Smooth muscle cell (in vitro differentiated cells): Measurements from ENCODE around the gene PTGES3L. TPM values are rescaled to one million over a fixed set of nuclear protein-coding genes. Genes with fewer than 3 reads are reported as not detected.
"Not testable (repeated sequence)": the region's sequence is repeated elsewhere in the genome, so short reads cannot be mapped to it uniquely, and the experiment has no call there.

ENCODE experiments used
- DNase-seq: peaks from one replicate; lab custom pipeline; 2025; ENCODE audit not compliant: unreplicated experiment; lab: John Stamatoyannopoulos, UW
- H2AFZ ChIP-seq: fragments of 200-600 bp; sonication (generic); 2 replicates; pipeline ENCODE4 v1.6.0; 2016; ENCODE audit warnings: antibody characterized with exemption, low read depth, mild to moderate bottlenecking
- H3F3A ChIP-seq: fragments of 200-600 bp; sonication (generic); 2 replicates; pipeline ENCODE4 v1.6.0; 2017; ENCODE audit warnings: antibody characterized with exemption, low read depth
- H3K27ac ChIP-seq: fragments of 200-600 bp; sonication (generic); 2 replicates; pipeline ENCODE4 v1.5.1; 2016; ENCODE audit warnings: low read depth, mild to moderate bottlenecking
- H3K27me3 ChIP-seq: fragments of 200-600 bp; sonication (generic); 2 replicates; pipeline ENCODE4 v1.6.1; 2016; ENCODE audit warnings: low read depth, mild to moderate bottlenecking
- H3K36me3 ChIP-seq: fragments of 200-600 bp; sonication (generic); 2 replicates; pipeline ENCODE4 v1.5.1; 2016; ENCODE audit warnings: low read depth
- H3K4me1 ChIP-seq: fragments of 200-600 bp; sonication (generic); 2 replicates; pipeline ENCODE4 v1.5.1; 2016; ENCODE audit warnings: low read depth
- H3K4me2 ChIP-seq: fragments of 200-600 bp; sonication (generic); 2 replicates; pipeline ENCODE4 v1.6.0; 2016; ENCODE audit warnings: mild to moderate bottlenecking
- H3K4me3 ChIP-seq: fragments of 200-600 bp; sonication (generic); 2 replicates; pipeline ENCODE4 v1.5.1; 2016; ENCODE audit warnings: mild to moderate bottlenecking
- H3K79me2 ChIP-seq: fragments of 200-600 bp; sonication (generic); 2 replicates; pipeline ENCODE4 v1.6.0; 2016; ENCODE audit warnings: low read depth, mild to moderate bottlenecking
- H3K9ac ChIP-seq: fragments of 200-600 bp; sonication (generic); 2 replicates; pipeline ENCODE4 v1.6.0; 2016; ENCODE audit warnings: low read depth
- H3K9me3 ChIP-seq: fragments of 200-600 bp; sonication (generic); replicated peaks from 2 replicates; pipeline ENCODE4 v1.5.1; 2016; ENCODE audit warnings: low read depth
- H4K20me1 ChIP-seq: fragments of 200-600 bp; sonication (generic); 2 replicates; pipeline ENCODE4 v1.6.0; 2016; ENCODE audit warnings: low read depth
- CTCF ChIP-seq: fragments of 200-600 bp; sonication (generic); IDR thresholded peaks from 2 replicates; pipeline ENCODE4 v1.5.1; 2017; ENCODE audit warnings: borderline replicate concordance, mild to moderate bottlenecking, antibody characterized with exemption; ENCODE audit not compliant: insufficient read depth, poor library complexity, severe bottlenecking
- WGBS: methylation state at CpG from one replicate; pipeline ENCODE4 v1.1.7; 2016; ENCODE audit warnings: low lambda C conversion rate; 5-methylcytosine and 5-hydroxymethylcytosine counted together
- polyA plus RNA-seq: library from polyadenylated mRNA; unstranded; fragments of >200 nt; fragmentation: Nextera tagmentation; extraction: Ambion mirVana; gene quantifications from 2 replicates; pipeline ENCODE4 v1.2.1, GENCODE V29; 2016
- small RNA-seq: library from RNA; depleted of rRNA; stranded (forward); fragments of <200 nt; gene quantifications from one replicate; pipeline ENCODE3, GENCODE V24; 2014
- total RNA-seq: library from RNA; depleted of rRNA; stranded (reverse); fragments of >200 nt; gene quantifications from 2 replicates; pipeline ENCODE4 v1.2.3, GENCODE V29; 2014

The PTGES3L gene
- total and polyA plus RNA-seq, 2 experiments from 2014 or later: 6.7 to 8.3 TPM

- no peak for TF ChIP-seq CTCF
- no peaks in the 10 kb centered on the region for H3K36me3 ChIP-seq
- no peak overlapping the region for H3K4me2 ChIP-seq
- H3F3A ChIP-seq: no peaks in the 10 kb centered on the region
- H3K27me3 ChIP-seq: peaks cover 6% of the 10 kb centered on the region
- no peak overlapping the region for H3K9ac ChIP-seq
- H3K9me3 ChIP-seq: no peaks in the 10 kb centered on the region
- WGBS: 87% methylated on average over 10 of the region's 10 CpGs
- H2AFZ ChIP-seq: no peak overlapping the region
- DNase-seq: no peak
- H4K20me1 ChIP-seq: no peaks in the 10 kb centered on the region
- H3K27ac ChIP-seq: no peak overlapping the region
- H3K4me3 ChIP-seq: no peak overlapping the region
- no peaks in the 10 kb centered on the region for H3K4me1 ChIP-seq
- no peaks in the 10 kb centered on the region for H3K79me2 ChIP-seq
Observed at GRCh38 chr17:42920106-42920900, 59.6 kb downstream of the PTGES3L start.

- not testable (repeated sequence) for H3K36me3 ChIP-seq, H3K4me2 ChIP-seq, H3K9me3 ChIP-seq, H3K4me1 ChIP-seq, H3K79me2 ChIP-seq, H3K27me3 ChIP-seq, H3K9ac ChIP-seq, H3K27ac ChIP-seq, H3F3A ChIP-seq, DNase-seq, H4K20me1 ChIP-seq, H3K4me3 ChIP-seq, H2AFZ ChIP-seq
- 85% methylated on average over 10 of the region's 10 CpGs for WGBS
Observed at GRCh38 chr17:42919522-42920077, 60.3 kb downstream of the PTGES3L start.

GRCh38 chr17:42918902-42919521 lies 60.9 kb downstream of the PTGES3L start:
- no peaks in the 10 kb centered on the region for H3F3A ChIP-seq
- H3K79me2 ChIP-seq: no peaks in the 10 kb centered on the region
- peaks cover 6% of the 10 kb centered on the region for H3K27me3 ChIP-seq
- H3K9ac ChIP-seq: no peak overlapping the region
- no peak overlapping the region for H3K4me3 ChIP-seq
- H4K20me1 ChIP-seq: no peaks in the 10 kb centered on the region
- no peaks in the 10 kb centered on the region for H3K4me1 ChIP-seq
- peak overlapping the region; percentile 9 for H2AFZ ChIP-seq
- no peak for DNase-seq
- H3K27ac ChIP-seq: no peak overlapping the region
- H3K4me2 ChIP-seq: no peak overlapping the region
- no peaks in the 10 kb centered on the region for H3K9me3 ChIP-seq
- H3K36me3 ChIP-seq: no peaks in the 10 kb centered on the region
- no peak for TF ChIP-seq CTCF
- 79% methylated on average over 3 of the region's 3 CpGs for WGBS

Small RNA genes lying within 50 kb of the gene (small RNA-seq; reads per million reads assigned to genes)
- gene AARSD1 (0.76 reads per million, percentile 25 among the genes with 10 or more reads in this experiment), gene RF00561 (not detected)

Other genes starting within 250 kb of the PTGES3L start
- gene EZH1, start 235.0 kb downstream of the PTGES3L start, total RNA-seq: 15.6 and 19.4 TPM in 2 replicates
- 8.0 and 10.0 TPM in 2 replicates for gene EZH1, start 235.0 kb downstream of the PTGES3L start, polyA plus RNA-seq
- gene RAMP2, start 218.9 kb downstream of the PTGES3L start, total RNA-seq: 8.6 and 8.9 TPM in 2 replicates
- 22.0 and 25.7 TPM in 2 replicates for gene RAMP2, start 218.9 kb downstream of the PTGES3L start, polyA plus RNA-seq
- 91.0 and 108 TPM in 2 replicates for gene VPS25, start 206.6 kb downstream of the PTGES3L start, total RNA-seq
- 129 and 139 TPM in 2 replicates for gene VPS25, start 206.6 kb downstream of the PTGES3L start, polyA plus RNA-seq
- gene WNK4, start 199.5 kb downstream of the PTGES3L start, total RNA-seq: 0.22 and 0.49 TPM in 2 replicates
- gene WNK4, start 199.5 kb downstream of the PTGES3L start, polyA plus RNA-seq: 0.39 TPM in 1 of 2 replicates, not detected in the other
- gene COA3, start 181.4 kb downstream of the PTGES3L start, total RNA-seq: 71.1 and 106 TPM in 2 replicates
- 127 and 147 TPM in 2 replicates for gene COA3, start 181.4 kb downstream of the PTGES3L start, polyA plus RNA-seq
- gene CNTD1, start 181.2 kb downstream of the PTGES3L start, total RNA-seq: not detected in 2 replicates
- gene CNTD1, start 181.2 kb downstream of the PTGES3L start, polyA plus RNA-seq: 0.17 and 0.71 TPM in 2 replicates
- 57.5 and 66.5 TPM in 2 replicates for gene BECN1, start 155.8 kb downstream of the PTGES3L start, total RNA-seq
- gene BECN1, start 155.8 kb downstream of the PTGES3L start, polyA plus RNA-seq: 54.8 and 61.9 TPM in 2 replicates
- gene PSME3, start 146.7 kb downstream of the PTGES3L start, total RNA-seq: 56.5 and 67.1 TPM in 2 replicates
- 85.3 and 87.0 TPM in 2 replicates for gene PSME3, start 146.7 kb downstream of the PTGES3L start, polyA plus RNA-seq
- gene AOC2, start 135.5 kb downstream of the PTGES3L start, total RNA-seq: 1.6 and 2.3 TPM in 2 replicates
- gene AOC2, start 135.5 kb downstream of the PTGES3L start, polyA plus RNA-seq: 0.91 and 2.1 TPM in 2 replicates
- 0.63 and 0.90 TPM in 2 replicates for gene AOC3, start 128.9 kb downstream of the PTGES3L start, total RNA-seq
- 0.65 and 1.5 TPM in 2 replicates for gene AOC3, start 128.9 kb downstream of the PTGES3L start, polyA plus RNA-seq
- gene G6PC1, start 79.3 kb downstream of the PTGES3L start, total RNA-seq: not detected in 2 replicates
- gene G6PC1, start 79.3 kb downstream of the PTGES3L start, polyA plus RNA-seq: not detected in 2 replicates
- 18.6 and 22.0 TPM in 2 replicates for gene AARSD1, start 15.6 kb downstream of the PTGES3L start, total RNA-seq
- gene AARSD1, start 15.6 kb downstream of the PTGES3L start, polyA plus RNA-seq: 48.0 and 74.0 TPM in 2 replicates
- 8.2 and 9.3 TPM in 2 replicates for gene RUNDC1, start 485 bp upstream of the PTGES3L start, total RNA-seq
- 15.7 and 19.2 TPM in 2 replicates for gene RUNDC1, start 485 bp upstream of the PTGES3L start, polyA plus RNA-seq
- 1,947 and 2,084 TPM in 2 replicates for gene RPL27, start 18.3 kb upstream of the PTGES3L start, total RNA-seq
- gene RPL27, start 18.3 kb upstream of the PTGES3L start, polyA plus RNA-seq: 963 and 994 TPM in 2 replicates
- gene IFI35, start 26.7 kb upstream of the PTGES3L start, total RNA-seq: 1.5 and 1.9 TPM in 2 replicates
- 6.3 and 7.4 TPM in 2 replicates for gene IFI35, start 26.7 kb upstream of the PTGES3L start, polyA plus RNA-seq
- 146 and 174 TPM in 2 replicates for gene VAT1, start 42.3 kb upstream of the PTGES3L start, total RNA-seq
- 218 and 229 TPM in 2 replicates for gene VAT1, start 42.3 kb upstream of the PTGES3L start, polyA plus RNA-seq
- 0.27 and 0.81 TPM in 2 replicates for gene RND2, start 45.2 kb upstream of the PTGES3L start, total RNA-seq
- gene RND2, start 45.2 kb upstream of the PTGES3L start, polyA plus RNA-seq: 1.1 and 1.7 TPM in 2 replicates
- 17.2 and 22.7 TPM in 2 replicates for gene BRCA1, start 145.3 kb upstream of the PTGES3L start, total RNA-seq
- gene BRCA1, start 145.3 kb upstream of the PTGES3L start, polyA plus RNA-seq: 2.7 and 5.4 TPM in 2 replicates
- gene NBR1, start 191.1 kb upstream of the PTGES3L start, total RNA-seq: 73.9 and 88.5 TPM in 2 replicates
- 43.5 and 47.6 TPM in 2 replicates for gene NBR1, start 191.1 kb upstream of the PTGES3L start, polyA plus RNA-seq
- gene TMEM106A, start 231.8 kb upstream of the PTGES3L start, total RNA-seq: 5.8 and 14.3 TPM in 2 replicates
- 4.6 and 10.4 TPM in 2 replicates for gene TMEM106A, start 231.8 kb upstream of the PTGES3L start, polyA plus RNA-seq
- not detected in 2 replicates for gene CCDC200, start 248.5 kb upstream of the PTGES3L start, total RNA-seq
- gene CCDC200, start 248.5 kb upstream of the PTGES3L start, polyA plus RNA-seq: 1.1 and 4.1 TPM in 2 replicates